ENCODE results near the gene ANKUB1.

DNA sequence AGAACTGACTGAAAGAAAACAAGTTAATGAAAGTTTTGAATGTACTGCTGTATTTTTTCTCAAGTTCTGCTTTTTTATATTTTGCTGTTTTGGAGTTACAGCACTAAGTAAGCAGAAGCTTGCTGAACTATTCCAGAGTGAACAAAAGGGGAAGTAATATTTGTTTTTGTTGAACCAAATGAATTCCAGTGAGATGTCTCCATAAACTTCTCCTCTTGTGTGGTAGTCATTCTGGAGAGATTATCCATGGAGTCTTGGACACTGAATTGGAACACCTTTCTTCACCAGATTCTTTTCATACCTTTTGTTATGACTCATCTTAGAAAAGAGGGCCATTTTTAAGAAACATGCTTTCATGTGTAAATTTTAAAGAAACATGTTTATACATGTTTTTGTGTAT, 8.8 kb downstream of the ANKUB1 start:
- TF ChIP-seq POLR2AphosphoS5 (IDR thresholded peaks at IDR 0.05) (no peak), POLR2A (IDR thresholded peaks at IDR 0.05) (no peak), EP300 (IDR thresholded peaks at IDR 0.05) (no peak)
- TF ChIP-seq, protein P1, sequence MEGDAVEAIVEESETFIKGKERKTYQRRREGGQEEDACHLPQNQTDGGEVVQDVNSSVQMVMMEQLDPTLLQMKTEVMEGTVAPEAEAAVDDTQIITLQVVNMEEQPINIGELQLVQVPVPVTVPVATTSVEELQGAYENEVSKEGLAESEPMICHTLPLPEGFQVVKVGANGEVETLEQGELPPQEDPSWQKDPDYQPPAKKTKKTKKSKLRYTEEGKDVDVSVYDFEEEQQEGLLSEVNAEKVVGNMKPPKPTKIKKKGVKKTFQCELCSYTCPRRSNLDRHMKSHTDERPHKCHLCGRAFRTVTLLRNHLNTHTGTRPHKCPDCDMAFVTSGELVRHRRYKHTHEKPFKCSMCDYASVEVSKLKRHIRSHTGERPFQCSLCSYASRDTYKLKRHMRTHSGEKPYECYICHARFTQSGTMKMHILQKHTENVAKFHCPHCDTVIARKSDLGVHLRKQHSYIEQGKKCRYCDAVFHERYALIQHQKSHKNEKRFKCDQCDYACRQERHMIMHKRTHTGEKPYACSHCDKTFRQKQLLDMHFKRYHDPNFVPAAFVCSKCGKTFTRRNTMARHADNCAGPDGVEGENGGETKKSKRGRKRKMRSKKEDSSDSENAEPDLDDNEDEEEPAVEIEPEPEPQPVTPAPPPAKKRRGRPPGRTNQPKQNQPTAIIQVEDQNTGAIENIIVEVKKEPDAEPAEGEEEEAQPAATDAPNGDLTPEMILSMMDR (IDR thresholded peaks at IDR 0.05), result no peak
